Prostate gland (tissue), 2 donors: ENCODE measurements around the gene NOLC1. TPM values are rescaled to one million over a fixed set of nuclear protein-coding genes. Genes with fewer than 3 reads are reported as not detected.
A peak's percentile ranks its signal among the peaks of the same experiment; 100 is the strongest.

Experiments
- DNase-seq: peaks from one replicate; pipeline ENCODE4 v3.0.0-alpha.2; 2019; ENCODE audit warnings: low spot score
- H3K27ac ChIP-seq, 2 donors: fragments of 200-600 bp; sonication (generic); 2 replicates each; pipeline ENCODE4 v1.5.1; 2017 to 2019
- H3K27me3 ChIP-seq: fragments of 200-600 bp; sonication (generic); replicated peaks from 2 replicates; pipeline ENCODE4 v1.5.1; 2019; ENCODE audit not compliant: insufficient read depth
- H3K36me3 ChIP-seq, 2 donors: fragments of 200-600 bp; sonication (generic); 1 replicate in 1 of 2; 2 replicates in 1 of 2; pipeline versions ENCODE4 v1.5.1 to v1.8.1; 2017 to 2019
- H3K4me1 ChIP-seq: fragments of 200-600 bp; sonication (generic); replicated peaks from 2 replicates; pipeline ENCODE4 v1.5.1; 2019
- H3K4me3 ChIP-seq, 2 donors: fragments of 200-600 bp; sonication (generic); 2 replicates each; pipeline ENCODE4 v1.5.1; 2017 to 2019
- H3K9me3 ChIP-seq: fragments of 200-600 bp; sonication (generic); 2 replicates; pipeline ENCODE4 v1.5.1; 2017
- CTCF ChIP-seq, 4 experiments: fragments of 200-600 bp in 2 of 4; fragments of 450-650 bp in 2 of 4; sonication (generic) in 2 of 4; IDR thresholded peaks; 1 replicate in 3 of 4; 2 replicates in 1 of 4; pipeline ENCODE4 v1.5.1; 2016 to 2019; ENCODE audit warnings: antibody characterized with exemption in 4 of 4, mild to moderate bottlenecking in 2 of 4, moderate library complexity in 2 of 4
- POLR2A ChIP-seq: fragments of 450-650 bp; IDR thresholded peaks from one replicate; pipeline ENCODE4 v1.6.1; 2016; ENCODE audit warnings: antibody characterized with exemption, mild to moderate bottlenecking
- POLR2AphosphoS5 ChIP-seq: sonication (generic); formaldehyde crosslinking; IDR thresholded peaks from one replicate; pipeline ENCODE4 v1.6.1; 2017; ENCODE audit warnings: antibody characterized with exemption
- WGBS: methylation state at CpG from one replicate; pipeline ENCODE4 v1.1.5; 2018; 5-methylcytosine and 5-hydroxymethylcytosine counted together
- intact Hi-C: fragments of 100-400 bp; cut with DNase I; formaldehyde crosslinking; loops from one replicate; pipeline ENCODE4 v1.14.2; 2022
- total RNA-seq, 2 donors: library from RNA; depleted of rRNA; stranded (reverse); fragments of >200 nt; gene quantifications; one replicate each; pipeline ENCODE4 v1.1.0, GENCODE V29; 2016

The NOLC1 gene
- total RNA-seq, 2 donors from 2014 or later, result 50.3 to 67.9 TPM

- Histone ChIP-seq H3K27ac (peak overlapping the region; percentile 92 to 96), H3K9me3 (no peaks in the 10 kb centered on the region), H3K27me3 (no peaks in the 10 kb centered on the region), H3K36me3 (no peaks in the 10 kb centered on the region), H3K4me1 (peaks cover 30% of the 10 kb centered on the region), H3K4me3 (peak overlapping the region; percentile 70 to 81)
- TF ChIP-seq CTCF (IDR thresholded peaks at IDR 0.05) (no peak), POLR2AphosphoS5 (peak; percentile 40)
- DNase-seq, result peak; percentile 44
- intact Hi-C loops, result no loop called here
- WGBS, result 1% methylated on average over 6 of the region's 6 CpGs
These were observed 33.3 kb upstream of the NOLC1 start for GRCh38 chr10:102118867-102119266.

- TF ChIP-seq POLR2A, result peak; percentile 17
- peak; percentile 12 for TF ChIP-seq POLR2AphosphoS5
- no peak for TF ChIP-seq CTCF (IDR thresholded peaks at IDR 0.05)
- H3K4me3 ChIP-seq, result peak overlapping the region; percentile 70 to 81
- intact Hi-C loops, result no loop called here
- DNase-seq, result peak; percentile 89
- H3K9me3 ChIP-seq, result no peaks in the 10 kb centered on the region
- no peaks in the 10 kb centered on the region for H3K27me3 ChIP-seq
- H3K4me1 ChIP-seq, result peaks cover 30% of the 10 kb centered on the region
- H3K36me3 ChIP-seq, result no peaks in the 10 kb centered on the region
- peak overlapping the region; percentile 92 to 96 for H3K27ac ChIP-seq
- under 1% methylated on average over 20 of the region's 22 CpGs for WGBS
These were observed 32.6 kb upstream of the NOLC1 start for GRCh38 chr10:102119417-102120141.

GRCh38 chr10:102120142-102120990 lies 31.8 kb upstream of the NOLC1 start, which contains the start of gene LDB1:
Gene LDB1, minus strand, starts transcription at chr10:102120368. Its CDS starts 258 bp downstream, at chr10:102120110.
- Histone ChIP-seq H3K9me3 (no peaks in the 10 kb centered on the region), H3K4me3 (peak within 1 kb of the TSS; percentile 70 to 81), H3K27me3 (no peaks in the 10 kb centered on the region), H3K27ac (peak within 1 kb of the TSS; percentile 92 to 96), H3K4me1 (peaks cover 30% of the 10 kb centered on the region), H3K36me3 (no peaks in the 10 kb centered on the region)
- intact Hi-C loops, result no loop called here
- under 1% methylated on average over 92 of the region's 104 CpGs for WGBS
- TF ChIP-seq CTCF (IDR thresholded peaks at IDR 0.05), result peak in 2 of 4 experiments; percentile 28 to 41
- TF ChIP-seq POLR2A, result peak; percentile 100
- peak; percentile 95 for TF ChIP-seq POLR2AphosphoS5
- DNase-seq, result peak; percentile 78

- WGBS, result 0% methylated on average over 15 of the region's 15 CpGs
- Histone ChIP-seq H3K4me1 (peaks cover 27% of the 10 kb centered on the region), H3K9me3 (no peaks in the 10 kb centered on the region), H3K36me3 (no peaks in the 10 kb centered on the region), H3K27ac (peak overlapping the region; percentile 92 to 96), H3K4me3 (peak overlapping the region; percentile 70 to 81), H3K27me3 (no peaks in the 10 kb centered on the region)
- TF ChIP-seq POLR2A (no peak), POLR2AphosphoS5 (peak; percentile 89)
- intact Hi-C loops, result no loop called here
- DNase-seq, result peak; percentile 82
These were observed 31.0 kb upstream of the NOLC1 start for GRCh38 chr10:102120991-102121738.
